ENCODE results near the gene ZNF592.
A peak's percentile ranks its signal among the peaks of the same experiment; 100 is the strongest.

The ZNF592 gene

GRCh38 chr15:84829428-84829827 lies 81.0 kb downstream of the ZNF592 start:
- DNase-seq (ENCODE audit: low read depth), result no peak

GRCh38 chr15:84830036-84830435 lies 81.6 kb downstream of the ZNF592 start:
- DNase-seq (ENCODE audit: low read depth), result no peak

DNA sequence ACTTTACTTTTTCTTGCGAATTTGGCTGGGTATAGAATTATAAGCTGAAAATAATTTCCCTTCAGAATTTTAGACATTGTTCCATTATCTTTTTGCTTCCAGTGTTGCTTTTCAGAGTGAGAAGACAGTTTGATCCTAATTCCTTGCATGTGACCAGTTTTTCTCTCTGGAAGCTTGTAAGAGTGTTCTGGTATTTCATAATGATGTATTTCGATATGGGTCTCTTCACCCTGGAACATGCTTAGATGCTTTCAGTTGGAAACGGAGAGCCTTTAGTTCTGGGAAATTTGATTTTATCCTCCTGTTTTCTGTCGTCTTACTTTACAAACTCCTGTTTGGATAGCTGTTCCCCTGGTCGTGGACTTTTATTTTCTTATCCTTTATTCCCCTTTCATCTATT lies 82.6 kb downstream of the ZNF592 start:
- DNase-seq (ENCODE audit: low read depth), result no peak

- DNase-seq (ENCODE audit: low read depth), result no peak
These were observed 83.2 kb downstream of the ZNF592 start for GRCh38 chr15:84831613-84832012.

- no peak for DNase-seq (ENCODE audit: low read depth)
These were observed 84.2 kb downstream of the ZNF592 start for GRCh38 chr15:84832448-84833040.

DNA sequence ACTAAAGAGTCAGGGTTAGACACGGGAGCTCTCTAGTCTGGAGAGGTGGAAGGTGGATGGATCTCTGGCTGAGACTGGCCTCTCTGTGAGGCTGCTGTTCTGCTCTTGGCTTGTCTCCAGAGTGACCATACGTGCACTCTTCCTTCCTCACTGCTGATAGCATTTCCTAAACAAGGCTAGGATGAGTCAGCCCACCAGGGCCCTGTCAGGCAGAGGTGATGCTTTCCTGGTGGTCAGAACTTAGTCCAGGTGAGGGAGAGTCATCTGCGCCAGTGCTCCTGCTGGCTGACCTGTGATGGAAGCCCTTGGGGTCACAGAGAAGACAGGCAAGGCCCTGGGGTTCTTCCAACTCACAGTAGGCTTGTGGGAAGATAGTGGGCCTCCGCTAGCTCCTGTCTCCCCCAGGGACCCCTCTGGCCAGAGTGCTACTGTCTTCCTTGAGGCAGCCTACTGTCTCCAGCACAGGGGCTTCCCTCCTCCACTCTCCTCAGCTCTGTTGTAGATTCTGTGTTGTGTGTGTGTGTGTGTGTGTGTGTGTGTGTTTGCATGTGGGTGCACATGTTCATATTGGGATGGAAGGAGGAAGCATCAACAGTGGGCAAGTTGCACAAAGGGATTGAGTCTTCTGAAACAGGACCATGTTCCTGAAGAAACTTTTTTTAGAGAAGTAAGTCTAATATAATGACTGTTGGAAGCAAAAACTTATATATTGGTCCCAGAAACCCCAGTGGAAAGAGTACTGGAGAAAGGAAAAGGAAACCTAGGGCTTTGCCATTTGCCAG lies 85.2 kb downstream of the ZNF592 start:
- no peak for DNase-seq (ENCODE audit: low read depth)

DNA sequence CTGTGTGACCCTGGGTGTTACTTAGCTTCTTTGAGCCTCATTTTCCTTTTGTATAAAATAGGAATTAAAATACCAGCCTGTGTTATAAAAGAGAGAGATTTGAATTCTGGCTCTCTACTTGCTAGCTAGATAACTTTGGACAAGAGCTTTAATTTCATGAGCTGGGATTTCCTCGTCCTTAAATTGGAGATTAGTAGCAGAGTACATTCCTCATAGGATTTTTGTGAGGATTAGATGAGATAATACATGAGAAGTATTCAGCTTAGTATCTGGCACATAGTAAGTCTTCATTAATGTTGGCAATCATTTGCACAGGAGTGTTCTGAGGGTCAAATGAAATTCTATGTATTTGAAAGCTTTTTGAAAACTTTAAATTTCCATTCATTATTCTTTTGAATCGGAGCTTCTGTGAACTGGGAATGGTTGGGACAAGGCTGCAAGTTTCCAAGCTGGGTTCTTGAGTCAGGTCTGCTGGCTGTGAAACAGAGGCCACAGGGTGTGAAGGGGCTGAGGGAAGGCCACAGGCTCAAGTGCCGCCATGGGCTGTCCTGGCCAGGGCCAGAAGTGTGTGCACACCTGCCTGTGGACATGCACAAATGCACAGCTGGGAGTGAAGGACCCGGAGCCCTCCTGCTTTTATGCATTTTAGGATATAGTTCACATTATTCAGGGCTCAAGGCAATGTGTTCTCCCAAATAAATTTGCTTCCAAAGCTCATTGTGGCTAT lies 86.0 kb downstream of the ZNF592 start:
- DNase-seq (ENCODE audit: low read depth), result no peak

- DNase-seq (ENCODE audit: low read depth), result no peak
These were observed 86.6 kb downstream of the ZNF592 start for GRCh38 chr15:84834969-84835368.

DNA sequence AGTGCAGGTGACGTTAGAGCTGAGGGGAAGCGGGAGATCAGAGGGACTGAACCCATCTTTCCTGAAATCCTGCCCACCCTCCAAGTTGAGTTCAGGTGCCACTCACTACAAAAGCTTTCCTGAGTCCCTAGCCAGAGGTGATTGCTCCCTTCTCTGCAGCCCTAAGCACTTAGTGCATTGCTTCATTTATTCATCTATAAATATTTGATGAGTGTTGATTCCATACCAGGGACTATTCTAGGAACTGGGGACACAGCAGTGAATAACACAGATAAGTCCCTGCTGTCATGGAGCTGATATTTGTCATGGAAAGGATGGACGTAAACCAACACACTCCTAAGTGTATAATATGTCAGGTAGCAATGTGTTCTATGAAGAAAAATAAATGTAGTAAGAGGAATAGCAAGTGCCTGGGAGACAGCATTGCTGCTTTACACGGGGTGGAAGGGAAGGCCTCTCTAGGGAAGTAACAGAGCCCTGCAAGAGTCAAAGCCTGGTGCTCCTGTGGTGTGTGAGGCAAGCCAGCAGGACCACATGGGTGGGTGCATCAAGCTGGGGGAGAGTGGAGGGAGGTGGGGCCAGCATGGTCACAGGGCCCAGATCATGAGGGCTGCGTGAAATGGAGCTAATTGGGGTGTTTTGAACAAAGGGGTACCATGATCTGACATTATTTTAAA lies 87.4 kb downstream of the ZNF592 start:
- no peak for DNase-seq (ENCODE audit: low read depth)

GRCh38 chr15:84836844-84837243 lies 88.5 kb downstream of the ZNF592 start:
- no peak for DNase-seq (ENCODE audit: low read depth)

DNA sequence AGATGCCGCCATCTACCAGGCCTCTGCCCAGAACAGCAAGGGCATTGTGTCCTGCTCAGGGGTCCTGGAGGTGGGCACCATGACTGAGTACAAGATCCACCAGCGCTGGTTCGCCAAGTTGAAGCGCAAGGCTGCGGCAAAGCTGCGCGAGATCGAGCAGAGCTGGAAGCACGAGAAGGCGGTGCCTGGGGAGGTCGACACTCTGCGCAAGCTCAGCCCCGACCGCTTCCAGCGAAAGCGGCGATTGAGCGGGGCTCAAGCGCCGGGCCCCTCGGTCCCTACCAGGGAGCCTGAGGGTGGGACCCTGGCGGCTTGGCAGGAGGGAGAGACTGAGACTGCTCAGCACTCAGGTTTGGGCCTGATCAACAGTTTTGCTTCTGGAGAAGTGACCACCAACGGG lies 91.3 kb downstream of the ZNF592 start:
- DNase-seq (ENCODE audit: low read depth), result no peak

- DNase-seq (ENCODE audit: low read depth), result no peak
These were observed 91.9 kb downstream of the ZNF592 start for GRCh38 chr15:84840255-84840654.

GRCh38 chr15:84840741-84841429 lies 92.5 kb downstream of the ZNF592 start:
- DNase-seq (ENCODE audit: low read depth), result no peak

- no peak for DNase-seq (ENCODE audit: low read depth)
These were observed 94.4 kb downstream of the ZNF592 start for GRCh38 chr15:84842781-84843180.

GRCh38 chr15:84844964-84845363 lies 96.6 kb downstream of the ZNF592 start:
- DNase-seq (ENCODE audit: low read depth), result no peak

GRCh38 chr15:84845631-84846030 lies 97.2 kb downstream of the ZNF592 start:
- DNase-seq (ENCODE audit: low read depth), result peak; percentile 24

GRCh38 chr15:84846269-84846668 lies 97.9 kb downstream of the ZNF592 start:
- no peak for DNase-seq (ENCODE audit: low read depth)

- DNase-seq (ENCODE audit: low read depth), result no peak
These were observed 99.0 kb downstream of the ZNF592 start for GRCh38 chr15:84847382-84847781.

DNA sequence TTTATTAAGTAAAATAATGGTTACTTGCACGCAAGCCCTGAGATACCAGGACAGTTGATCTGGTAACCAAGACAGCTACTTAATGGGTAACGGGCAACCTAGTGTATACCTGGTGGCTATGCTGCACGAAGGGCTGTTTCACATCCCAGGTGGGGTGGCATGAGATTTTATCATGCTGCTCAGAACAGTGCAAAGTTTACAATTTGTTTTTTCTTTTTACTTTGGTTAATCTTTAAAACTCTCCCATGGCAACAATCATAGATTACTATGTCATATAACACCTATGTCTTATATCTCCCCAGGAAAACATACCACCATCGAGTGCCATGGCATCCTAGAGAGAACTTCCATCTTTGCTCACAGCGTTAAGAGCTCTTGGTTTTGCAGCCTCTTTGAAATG lies 103.8 kb downstream of the ZNF592 start:
- no peak for DNase-seq (ENCODE audit: low read depth)

DNA sequence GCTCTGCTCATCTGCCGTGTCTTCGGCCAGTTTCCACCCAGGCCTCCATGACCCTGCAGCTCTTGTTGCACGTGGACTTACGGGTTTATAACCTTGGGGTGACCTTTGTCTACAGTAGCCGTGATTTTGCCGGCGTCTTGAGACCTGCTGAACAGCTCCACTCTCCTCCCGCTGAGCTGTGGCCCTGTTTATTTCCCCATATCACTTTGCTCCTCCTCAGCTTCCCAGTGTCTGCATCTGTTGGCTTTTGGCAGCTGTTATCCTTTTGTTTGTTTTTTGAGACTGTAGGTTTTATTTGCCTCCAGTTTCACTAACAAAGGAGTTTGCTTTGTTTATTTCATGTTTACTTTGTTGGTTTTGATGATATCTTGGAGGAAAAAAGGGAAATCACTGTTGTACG lies 106.7 kb downstream of the ZNF592 start:
- DNase-seq (ENCODE audit: low read depth), result no peak

- no peak for DNase-seq (ENCODE audit: low read depth)
These were observed 107.4 kb downstream of the ZNF592 start for GRCh38 chr15:84855765-84856164.
